Neuronal stem cell (in vitro differentiated cells): Measurements from ENCODE around the gene TMED5.
"Not testable (repeated sequence)": the region's sequence is repeated elsewhere in the genome, so short reads cannot be mapped to it uniquely, and the experiment has no call there.

ENCODE experiments used
- DNase-seq: peaks from one replicate; pipeline ENCODE4 v3.0.0-alpha.2; 2013; ENCODE audit warnings: low spot score
- H2AFZ ChIP-seq: one replicate; pipeline ENCODE4 v1.6.1; 2013; ENCODE audit warnings: mild to moderate bottlenecking, low read length, inconsistent platforms
- H2AK5ac ChIP-seq: 2 replicates; pipeline ENCODE4 v1.6.1; 2013; ENCODE audit warnings: low read depth, mild to moderate bottlenecking, inconsistent platforms, low read length, moderate library complexity, mixed read lengths
- H2BK120ac ChIP-seq: 2 replicates; pipeline ENCODE4 v1.6.1; 2013; ENCODE audit warnings: low read depth, mild to moderate bottlenecking, inconsistent platforms, low read length, moderate library complexity, mixed read lengths
- H2BK12ac ChIP-seq: one replicate; pipeline ENCODE4 v1.6.1; 2013; ENCODE audit warnings: low read length, inconsistent platforms
- H2BK15ac ChIP-seq: 2 replicates; pipeline ENCODE4 v1.6.1; 2013; ENCODE audit warnings: mild to moderate bottlenecking, low read length, inconsistent platforms, mixed read lengths
- H2BK5ac ChIP-seq: one replicate; pipeline ENCODE4 v1.6.1; 2013; ENCODE audit warnings: inconsistent platforms, mild to moderate bottlenecking, low read length, moderate library complexity
- H3K14ac ChIP-seq: one replicate; pipeline ENCODE4 v1.6.1; 2013; ENCODE audit warnings: low read length, inconsistent platforms
- H3K18ac ChIP-seq: 2 replicates; pipeline ENCODE4 v1.6.1; 2013; ENCODE audit warnings: low read length, inconsistent platforms
- H3K23ac ChIP-seq: 2 replicates; pipeline ENCODE4 v1.6.1; 2013; ENCODE audit warnings: low read depth, mild to moderate bottlenecking, mixed read lengths, low read length, inconsistent platforms; ENCODE audit not compliant: poor library complexity
- H3K27ac ChIP-seq: replicated peaks from 3 replicates; pipeline ENCODE4 v1.5.1; 2013; ENCODE audit warnings: low read length, inconsistent platforms
- H3K27me3 ChIP-seq, 3 experiments: 2 replicates each; pipeline ENCODE4 v1.6.1; 2013; ENCODE audit warnings: low read length in 3 of 3, mild to moderate bottlenecking in 2 of 3, inconsistent platforms in 1 of 3, low read depth in 1 of 3, mixed read lengths in 1 of 3, moderate library complexity in 1 of 3; ENCODE audit not compliant: control insufficient read depth in 3 of 3, insufficient read depth in 3 of 3
- H3K36me3 ChIP-seq, 2 donors: replicated peaks in 1 of 2; 2 replicates each; pipeline ENCODE4 v1.6.1; 2013; ENCODE audit warnings: low read length in 2 of 2; ENCODE audit not compliant: control insufficient read depth in 2 of 2, insufficient read depth in 2 of 2
- H3K4ac ChIP-seq: 2 replicates; pipeline ENCODE4 v1.6.1; 2013; ENCODE audit warnings: inconsistent platforms, mild to moderate bottlenecking, low read length, moderate library complexity
- H3K4me1 ChIP-seq, 2 donors: 1 replicate in 1 of 2; 2 replicates in 1 of 2; pipeline ENCODE4 v1.6.1; 2013; ENCODE audit warnings: low read length in 2 of 2, low read depth in 1 of 2; ENCODE audit not compliant: control insufficient read depth in 2 of 2, insufficient read depth in 1 of 2
- H3K4me2 ChIP-seq: one replicate; pipeline ENCODE4 v1.6.1; 2013; ENCODE audit warnings: mild to moderate bottlenecking, low read length, inconsistent platforms; ENCODE audit not compliant: insufficient read depth, poor library complexity, severe bottlenecking
- H3K4me3 ChIP-seq, 2 donors: 2 replicates each; pipeline ENCODE4 v1.5.1; 2013; ENCODE audit warnings: low read length in 2 of 2, mild to moderate bottlenecking in 2 of 2, inconsistent platforms in 1 of 2, moderate library complexity in 1 of 2
- H3K79me1 ChIP-seq: one replicate; pipeline ENCODE4 v1.6.1; 2013; ENCODE audit warnings: low read depth, mild to moderate bottlenecking, inconsistent platforms, low read length, moderate library complexity
- H3K9ac ChIP-seq: one replicate; pipeline ENCODE4 v1.6.1; 2013; ENCODE audit warnings: mild to moderate bottlenecking, low read depth, low read length, inconsistent platforms; ENCODE audit not compliant: poor library complexity
- H3K9me3 ChIP-seq, 2 donors: replicated peaks in 1 of 2; 2 replicates each; pipeline versions ENCODE3 to v1.6.1; 2013; ENCODE audit warnings: low read length in 2 of 2, mild to moderate bottlenecking in 2 of 2, inconsistent platforms in 1 of 2, low read depth in 1 of 2, mixed read lengths in 1 of 2, moderate library complexity in 1 of 2; ENCODE audit not compliant: control insufficient read depth in 2 of 2, insufficient read depth in 1 of 2
- H4K8ac ChIP-seq: one replicate; pipeline ENCODE4 v1.6.1; 2013; ENCODE audit warnings: low read depth, mild to moderate bottlenecking, inconsistent platforms, low read length, moderate library complexity
- H4K91ac ChIP-seq: one replicate; pipeline ENCODE4 v1.6.1; 2013; ENCODE audit warnings: low read length, low read depth, mild to moderate bottlenecking, inconsistent platforms; ENCODE audit not compliant: poor library complexity
- WGBS, 2 donors: extraction: QIAGEN DNeasy Blood & Tissue Kit; methylation state at CpG; one replicate each; pipeline ENCODE4 v1.1.7; 2013; ENCODE audit warnings: missing lambda C conversion rate in 2 of 2, mixed read lengths in 1 of 2; ENCODE audit not compliant: insufficient read length in 2 of 2, insufficient replicate concordance in 1 of 2; ENCODE audit errors: extremely low coverage in 2 of 2; 5-methylcytosine and 5-hydroxymethylcytosine counted together

TMED5 gene

GRCh38 chr1:93180723-93181613 is 755 bp upstream of the TMED5 start, which contains the start of gene CCDC18:
CCDC18 (plus strand) TSS chr1:93180724; CDS start chr1:93183362, 2,638 bp downstream.
- H2AK5ac ChIP-seq = no peak within 1 kb of the TSS
- H3K79me1 ChIP-seq = peaks cover 2% of the 10 kb centered on the region
- WGBS, 2 donors = no CpG with 5 or more reads among the region's 43 CpGs
- H2BK120ac ChIP-seq = no peak within 1 kb of the TSS
- peaks cover 0 to 24% of the 10 kb centered on the region in 2 donors for H3K36me3 ChIP-seq
- peak within 1 kb of the TSS; percentile 77 for H3K4me2 ChIP-seq
- H3K14ac ChIP-seq = peak within 1 kb of the TSS; percentile 98
- no peak within 1 kb of the TSS for H4K8ac ChIP-seq
- no peak for DNase-seq
- H3K18ac ChIP-seq = peak within 1 kb of the TSS; percentile 99
- H2AFZ ChIP-seq = peak within 1 kb of the TSS; percentile 93
- no peaks in the 10 kb centered on the region for H3K9me3 ChIP-seq
- H3K9ac ChIP-seq = peak within 1 kb of the TSS; percentile 93
- H3K4me1 ChIP-seq = peaks cover 1 to 3% of the 10 kb centered on the region in 2 donors
- H3K4ac ChIP-seq = no peak within 1 kb of the TSS
- H3K27ac ChIP-seq = peak within 1 kb of the TSS; percentile 93
- no peaks in the 10 kb centered on the region for H3K27me3 ChIP-seq
- peak within 1 kb of the TSS; percentile 6 for H4K91ac ChIP-seq
- H2BK15ac ChIP-seq = peak within 1 kb of the TSS; percentile 2
- peak within 1 kb of the TSS; percentile 84 to 99 for H3K4me3 ChIP-seq
- H3K23ac ChIP-seq = peak within 1 kb of the TSS; percentile 46
- peak within 1 kb of the TSS; percentile 91 for H2BK5ac ChIP-seq
- H2BK12ac ChIP-seq = peak within 1 kb of the TSS; percentile 78

- no peak overlapping the region for H3K27ac ChIP-seq
Measured at GRCh38 chr1:93178418-93178817, 1.8 kb downstream of the TMED5 start.

GRCh38 chr1:93177991-93178390 is 2.2 kb downstream of the TMED5 start:
- Histone ChIP-seq H3K9me3 (peaks cover 0 to 4% of the 10 kb centered on the region in 2 donors), H2BK12ac (no peak overlapping the region), H2AFZ (no peak overlapping the region), H2BK120ac (no peak overlapping the region), H3K4me3 (no peak overlapping the region), H3K27me3 (no peaks in the 10 kb centered on the region), H3K18ac (no peak overlapping the region), H3K14ac (no peak overlapping the region), H3K4ac (no peak overlapping the region), H3K4me1 (peaks cover 1 to 3% of the 10 kb centered on the region in 2 donors), H3K4me2 (no peak overlapping the region), H3K79me1 (peaks cover 2% of the 10 kb centered on the region), H2BK5ac (no peak overlapping the region), H4K91ac (no peak overlapping the region), H2AK5ac (no peak overlapping the region), H3K36me3 (peaks cover 0 to 25% of the 10 kb centered on the region in 2 donors), H4K8ac (no peak overlapping the region), H2BK15ac (no peak overlapping the region), H3K23ac (no peak overlapping the region), H3K27ac (no peak overlapping the region), H3K9ac (no peak overlapping the region)
- DNase-seq = no peak
- no CpG with 5 or more reads among the region's 4 CpGs for WGBS, 2 donors

More at GRCh38 chr1:93178418-93178817, 1.8 kb downstream of the TMED5 start:
- Histone ChIP-seq H2BK15ac (no peak overlapping the region), H3K9me3 (peaks cover 0 to 4% of the 10 kb centered on the region in 2 donors), H2AFZ (no peak overlapping the region), H3K36me3 (peaks cover 0 to 25% of the 10 kb centered on the region in 2 donors), H3K4me3 (peak overlapping the region in 1 of 2 donors; percentile 84), H3K9ac (no peak overlapping the region), H3K4me2 (no peak overlapping the region), H3K79me1 (peaks cover 2% of the 10 kb centered on the region), H3K4ac (no peak overlapping the region), H2AK5ac (no peak overlapping the region), H3K18ac (no peak overlapping the region), H4K8ac (no peak overlapping the region), H3K14ac (no peak overlapping the region), H2BK120ac (no peak overlapping the region), H3K23ac (no peak overlapping the region), H2BK5ac (no peak overlapping the region), H4K91ac (no peak overlapping the region), H3K4me1 (peaks cover 1 to 3% of the 10 kb centered on the region in 2 donors), H2BK12ac (no peak overlapping the region), H3K27me3 (no peaks in the 10 kb centered on the region)
- no peak for DNase-seq
- WGBS, 2 donors = no CpG with 5 or more reads among the region's 5 CpGs

DNA sequence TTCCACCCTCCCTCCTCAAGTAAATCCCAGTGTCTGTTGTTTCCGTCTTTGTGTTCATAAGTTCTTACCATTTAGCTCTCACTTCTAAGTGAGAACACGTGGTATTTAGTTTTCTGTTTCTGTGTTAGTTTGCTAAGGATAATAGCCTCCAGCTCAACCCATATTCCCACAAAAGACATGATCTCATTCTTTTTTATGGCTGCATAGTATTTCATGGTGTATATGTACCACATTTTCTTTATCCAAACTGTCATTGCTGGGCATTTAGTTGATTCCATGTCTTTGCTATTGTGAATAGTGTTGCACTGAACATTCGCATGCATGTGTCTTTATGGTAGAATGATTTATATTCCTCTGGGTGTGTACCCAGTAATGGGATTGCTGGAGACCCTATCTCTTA is 5.6 kb downstream of the TMED5 start:
- not testable (repeated sequence) for DNase-seq, H4K91ac ChIP-seq, H2BK12ac ChIP-seq, H3K4me3 ChIP-seq, H3K79me1 ChIP-seq, H3K14ac ChIP-seq, H3K4ac ChIP-seq, H4K8ac ChIP-seq, H2AFZ ChIP-seq, H3K9ac ChIP-seq, H3K9me3 ChIP-seq, H3K27ac ChIP-seq, H2BK120ac ChIP-seq, H2BK15ac ChIP-seq, H2BK5ac ChIP-seq, H3K18ac ChIP-seq, H2AK5ac ChIP-seq, H3K4me1 ChIP-seq, H3K4me2 ChIP-seq, H3K27me3 ChIP-seq, H3K23ac ChIP-seq
- peaks cover 0 to 30% of the 10 kb centered on the region in 2 donors for H3K36me3 ChIP-seq
- no CpG with 5 or more reads among the region's 3 CpGs for WGBS, 2 donors
